Esophagus (tissue), 2 donors: ENCODE measurements around the gene FOXL3. TPM values are rescaled to one million over a fixed set of nuclear protein-coding genes. Genes with fewer than 3 reads are reported as not detected.

ENCODE experiments used
- H3K27ac ChIP-seq, 2 donors: one replicate each; pipeline ENCODE4 v1.5.1; 2013; ENCODE audit warnings: low read depth in 2 of 2, mild to moderate bottlenecking in 2 of 2, inconsistent platforms in 1 of 2, low read length in 1 of 2, moderate library complexity in 1 of 2
- H3K27me3 ChIP-seq, 2 donors: one replicate each; pipeline ENCODE4 v1.6.1; 2013; ENCODE audit warnings: low read length in 2 of 2, control low read depth in 1 of 2, mild to moderate bottlenecking in 1 of 2; ENCODE audit not compliant: insufficient read depth in 2 of 2, control insufficient read depth in 1 of 2
- H3K36me3 ChIP-seq, 2 donors: one replicate each; pipeline ENCODE4 v1.6.1; 2013; ENCODE audit warnings: low read length in 1 of 2; ENCODE audit not compliant: control insufficient read depth in 2 of 2, insufficient read depth in 2 of 2
- H3K4me1 ChIP-seq, 2 donors: one replicate each; pipeline ENCODE4 v1.6.1; 2013; ENCODE audit warnings: low read length in 1 of 2; ENCODE audit not compliant: control insufficient read depth in 2 of 2, insufficient read depth in 2 of 2
- H3K4me3 ChIP-seq, 2 donors: one replicate each; pipeline ENCODE4 v1.5.1; 2013; ENCODE audit warnings: low read length in 2 of 2, mild to moderate bottlenecking in 2 of 2, low read depth in 1 of 2, moderate library complexity in 1 of 2
- H3K9me3 ChIP-seq, 2 donors: one replicate each; pipeline ENCODE4 v1.6.1; 2013; ENCODE audit warnings: mild to moderate bottlenecking in 2 of 2, low read depth in 1 of 2, low read length in 1 of 2, moderate library complexity in 1 of 2; ENCODE audit not compliant: control insufficient read depth in 2 of 2, insufficient read depth in 1 of 2
- WGBS, 2 donors: extraction: QIAGEN DNeasy Blood & Tissue Kit; methylation state at CpG; one replicate each; pipeline ENCODE4 v1.1.7; 2013; 5-methylcytosine and 5-hydroxymethylcytosine counted together
- polyA plus RNA-seq, 2 donors: library from polyadenylated mRNA; stranded (reverse); fragments of 200-250 nt; gene quantifications; one replicate each; pipeline ENCODE4 v1.2.3, GENCODE V29; 2013
- donor health status: healthy with polysubstance abuse.
- donor health status: Bipolar disorder and iron deficiency.

Gene FOXL3
- polyA plus RNA-seq, 2 donors, result not detected

- no peaks in the 10 kb centered on the region for H3K27me3 ChIP-seq
- no peak overlapping the region for H3K4me3 ChIP-seq
- no peaks in the 10 kb centered on the region for H3K4me1 ChIP-seq
- 70 to 79% methylated on average over 22 of the region's 22 CpGs for WGBS, 2 donors
- H3K27ac ChIP-seq, result no peak overlapping the region
- H3K9me3 ChIP-seq, result peaks cover 12 to 15% of the 10 kb centered on the region in 2 donors
- peaks cover 0 to 1% of the 10 kb centered on the region in 2 donors for H3K36me3 ChIP-seq
Measured at GRCh38 chr7:265998-266850, 23.7 kb upstream of the FOXL3 start.

- 78 to 82% methylated on average over 40 to 45 of the region's 45 CpGs for WGBS, 2 donors
- Histone ChIP-seq H3K4me1 (no peaks in the 10 kb centered on the region), H3K27me3 (no peaks in the 10 kb centered on the region), H3K36me3 (no peaks in the 10 kb centered on the region), H3K9me3 (peaks cover 3 to 6% of the 10 kb centered on the region in 2 donors), H3K27ac (no peak overlapping the region), H3K4me3 (no peak overlapping the region)
Measured at GRCh38 chr7:266851-267840, 22.8 kb upstream of the FOXL3 start.

- Histone ChIP-seq H3K4me3 (no peak overlapping the region), H3K4me1 (no peaks in the 10 kb centered on the region)
- WGBS, 2 donors, result 88 to 90% methylated on average over 12 of the region's 12 CpGs
Measured at GRCh38 chr7:268991-269390, 21.0 kb upstream of the FOXL3 start.

GRCh38 chr7:269721-270120 lies 20.2 kb upstream of the FOXL3 start:
- Histone ChIP-seq H3K9me3 (peaks cover 0 to 3% of the 10 kb centered on the region in 2 donors), H3K27ac (no peak overlapping the region), H3K4me3 (no peak overlapping the region), H3K36me3 (no peaks in the 10 kb centered on the region), H3K4me1 (no peaks in the 10 kb centered on the region), H3K27me3 (no peaks in the 10 kb centered on the region)
- 82 to 84% methylated on average over 11 of the region's 11 CpGs for WGBS, 2 donors

More at GRCh38 chr7:268991-269390, 21.0 kb upstream of the FOXL3 start:
- Histone ChIP-seq H3K27me3 (no peaks in the 10 kb centered on the region), H3K27ac (no peak overlapping the region), H3K36me3 (no peaks in the 10 kb centered on the region), H3K9me3 (peaks cover 0 to 3% of the 10 kb centered on the region in 2 donors)

GRCh38 chr7:270351-270983 lies 19.5 kb upstream of the FOXL3 start:
- Histone ChIP-seq H3K27ac (no peak overlapping the region), H3K9me3 (peaks cover 0 to 3% of the 10 kb centered on the region in 2 donors), H3K27me3 (no peaks in the 10 kb centered on the region), H3K4me1 (no peaks in the 10 kb centered on the region), H3K36me3 (no peaks in the 10 kb centered on the region), H3K4me3 (no peak overlapping the region)
- 71 to 74% methylated on average over 11 of the region's 11 CpGs for WGBS, 2 donors

- Histone ChIP-seq H3K9me3 (peaks cover 2 to 3% of the 10 kb centered on the region in 2 donors), H3K27me3 (no peaks in the 10 kb centered on the region), H3K4me1 (no peaks in the 10 kb centered on the region), H3K4me3 (no peak overlapping the region), H3K36me3 (no peaks in the 10 kb centered on the region), H3K27ac (no peak overlapping the region)
- 86 to 92% methylated on average over 14 of the region's 14 CpGs for WGBS, 2 donors
Measured at GRCh38 chr7:271266-272107, 18.5 kb upstream of the FOXL3 start.

GRCh38 chr7:272108-272615 lies 17.8 kb upstream of the FOXL3 start:
- H3K27me3 ChIP-seq, result no peaks in the 10 kb centered on the region
- WGBS, 2 donors, result 85 to 88% methylated on average over 17 to 18 of the region's 18 CpGs

GRCh38 chr7:272631-273030 lies 17.3 kb upstream of the FOXL3 start:
- WGBS, 2 donors, result 83 to 86% methylated on average over 14 of the region's 14 CpGs
- Histone ChIP-seq H3K27me3 (no peaks in the 10 kb centered on the region), H3K4me1 (no peaks in the 10 kb centered on the region), H3K4me3 (no peak overlapping the region), H3K36me3 (no peaks in the 10 kb centered on the region), H3K27ac (no peak overlapping the region), H3K9me3 (peaks cover 3 to 5% of the 10 kb centered on the region in 2 donors)

More at GRCh38 chr7:272108-272615, 17.8 kb upstream of the FOXL3 start:
- peaks cover 3 to 5% of the 10 kb centered on the region in 2 donors for H3K9me3 ChIP-seq
- H3K4me3 ChIP-seq, result no peak overlapping the region
- H3K36me3 ChIP-seq, result no peaks in the 10 kb centered on the region
- no peak overlapping the region for H3K27ac ChIP-seq
- H3K4me1 ChIP-seq, result no peaks in the 10 kb centered on the region
